Gastroesophageal sphincter (tissue), 4 donors: ENCODE results near the gene ARHGAP26. TPM values are rescaled to one million over a fixed set of nuclear protein-coding genes. Genes with fewer than 3 reads are reported as not detected.

ENCODE experiments used
- ATAC-seq: fragments of 150-250 bp; one replicate; pipeline ENCODE4 v1.9.1; 2016; ENCODE audit warnings: mild to moderate bottlenecking, moderate library complexity
- H3K27ac ChIP-seq, 4 donors: fragments of 200-600 bp; sonication (generic) in 3 of 4; 1 replicate in 3 of 4; 2 replicates in 1 of 4; pipeline ENCODE4 v1.5.1; 2016 to 2019
- H3K27me3 ChIP-seq: fragments of 200-600 bp; sonication (generic); one replicate; pipeline ENCODE4 v1.5.1; 2019
- H3K36me3 ChIP-seq, 2 donors: fragments of 200-600 bp; sonication (generic); one replicate each; pipeline ENCODE4 v1.5.1; 2019; ENCODE audit warnings: control low read depth in 1 of 2
- H3K4me1 ChIP-seq, 3 donors: fragments of 200-600 bp; sonication (generic); 1 replicate in 2 of 3; 2 replicates in 1 of 3; pipeline ENCODE4 v1.5.1; 2016 to 2019; ENCODE audit warnings: control low read depth in 2 of 3
- H3K4me3 ChIP-seq, 2 donors: fragments of 200-600 bp; sonication (generic); one replicate each; pipeline ENCODE4 v1.5.1; 2019; ENCODE audit warnings: mild to moderate bottlenecking in 1 of 2, moderate library complexity in 1 of 2
- H3K9me3 ChIP-seq, 3 donors: fragments of 200-600 bp; sonication (generic); one replicate each; pipeline ENCODE4 v1.5.1; 2017 to 2019; ENCODE audit warnings: control low read depth in 2 of 3
- EP300 ChIP-seq: sonication (generic); formaldehyde crosslinking; IDR thresholded peaks from one replicate; pipeline ENCODE4 v1.6.1; 2017; ENCODE audit warnings: antibody characterized with exemption, mild to moderate bottlenecking
- POLR2A ChIP-seq, 2 donors: fragments of 450-650 bp; IDR thresholded peaks; one replicate each; pipeline ENCODE4 v1.6.1; 2017; ENCODE audit warnings: antibody characterized with exemption in 2 of 2, mild to moderate bottlenecking in 2 of 2, moderate library complexity in 1 of 2
- POLR2AphosphoS5 ChIP-seq: sonication (generic); formaldehyde crosslinking; IDR thresholded peaks from one replicate; pipeline ENCODE4 v1.6.1; 2017; ENCODE audit warnings: antibody characterized with exemption
- WGBS, 2 donors: methylation state at CpG; one replicate each; pipeline ENCODE4 v1.1.5; 2018; ENCODE audit warnings: low coverage in 1 of 2; 5-methylcytosine and 5-hydroxymethylcytosine counted together
- total RNA-seq, 4 donors: library from RNA; depleted of rRNA; stranded (reverse); fragments of >200 nt; gene quantifications; one replicate each; pipeline ENCODE4 v1.1.0, GENCODE V29; 2016
- TF ChIP-seq, protein P1 (sequence below), 4 experiments: fragments of 200-600 bp in 2 of 4; fragments of 450-650 bp in 2 of 4; sonication (generic) in 1 of 4; IDR thresholded peaks; one replicate each; pipeline ENCODE4 v1.5.1; 2017 to 2019; ENCODE audit warnings: antibody characterized with exemption in 4 of 4, mild to moderate bottlenecking in 2 of 4, moderate library complexity in 2 of 4

The ARHGAP26 gene
- total RNA-seq, 4 donors from 2014 or later, result 15.2 to 41.7 (median 31.7) TPM

DNA sequence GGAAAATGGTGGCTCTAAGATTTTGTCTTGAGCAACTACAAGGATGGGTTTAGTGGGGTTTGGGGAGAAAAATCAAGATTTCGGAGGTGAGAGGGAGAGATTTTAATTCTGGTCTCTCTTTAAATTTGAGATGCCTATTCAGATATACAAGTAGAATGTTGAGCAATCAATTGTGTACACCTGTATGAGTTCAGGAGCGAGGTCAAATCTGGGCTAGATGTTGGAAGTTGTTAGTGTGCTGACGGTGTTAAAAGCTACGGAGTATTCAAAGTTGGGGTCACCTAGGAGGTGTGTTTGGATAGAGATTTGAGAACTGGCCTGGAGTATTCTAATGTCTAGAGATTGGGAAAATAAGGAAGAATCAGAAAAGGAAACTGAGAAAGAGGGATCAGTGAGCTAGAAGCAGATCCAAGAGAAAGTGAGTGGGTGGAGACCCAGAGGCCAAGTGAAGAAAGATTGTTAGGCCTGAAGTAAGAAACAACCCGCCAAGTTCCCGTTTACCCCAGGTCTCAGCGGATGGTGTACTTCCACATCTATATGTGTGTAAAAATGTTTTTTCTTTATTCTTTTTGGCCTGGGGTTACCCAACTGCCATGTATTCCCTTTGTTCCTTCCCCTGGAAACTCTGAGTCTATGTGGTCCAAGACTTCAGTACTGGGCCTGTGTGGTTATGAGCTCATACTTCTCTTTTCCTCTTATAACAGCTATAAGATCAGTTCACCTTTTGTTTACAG, 11.9 kb upstream of the ARHGAP26 start:
- 89 to 97% methylated on average over 4 to 7 of the region's 7 CpGs for WGBS, 2 donors

DNA sequence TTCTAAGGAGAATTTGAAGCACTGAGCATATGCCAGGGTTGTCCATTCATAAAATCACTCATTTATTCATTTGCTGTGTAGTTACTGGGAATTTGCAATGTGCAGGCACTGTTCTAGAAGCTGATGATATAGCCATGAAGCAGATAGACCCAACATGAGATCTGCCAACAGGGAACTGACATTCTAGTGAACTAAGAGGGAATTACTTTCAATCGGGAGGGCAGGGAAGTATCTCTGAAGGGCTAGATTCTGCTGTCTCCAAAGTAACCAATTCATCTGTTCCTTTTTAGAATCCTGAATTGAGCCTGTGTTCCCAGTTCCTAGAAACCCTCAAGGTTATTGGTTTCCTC, 11.4 kb upstream of the ARHGAP26 start:
- H3K27ac ChIP-seq, result no peak overlapping the region
- no peak overlapping the region for H3K4me3 ChIP-seq
- ATAC-seq, result no peak
- no peaks in the 10 kb centered on the region for H3K27me3 ChIP-seq
- H3K36me3 ChIP-seq, result no peaks in the 10 kb centered on the region
- TF ChIP-seq EP300 (no peak), POLR2A (IDR thresholded peaks at IDR 0.05) (no peak), POLR2AphosphoS5 (no peak)
- TF ChIP-seq, protein P1, sequence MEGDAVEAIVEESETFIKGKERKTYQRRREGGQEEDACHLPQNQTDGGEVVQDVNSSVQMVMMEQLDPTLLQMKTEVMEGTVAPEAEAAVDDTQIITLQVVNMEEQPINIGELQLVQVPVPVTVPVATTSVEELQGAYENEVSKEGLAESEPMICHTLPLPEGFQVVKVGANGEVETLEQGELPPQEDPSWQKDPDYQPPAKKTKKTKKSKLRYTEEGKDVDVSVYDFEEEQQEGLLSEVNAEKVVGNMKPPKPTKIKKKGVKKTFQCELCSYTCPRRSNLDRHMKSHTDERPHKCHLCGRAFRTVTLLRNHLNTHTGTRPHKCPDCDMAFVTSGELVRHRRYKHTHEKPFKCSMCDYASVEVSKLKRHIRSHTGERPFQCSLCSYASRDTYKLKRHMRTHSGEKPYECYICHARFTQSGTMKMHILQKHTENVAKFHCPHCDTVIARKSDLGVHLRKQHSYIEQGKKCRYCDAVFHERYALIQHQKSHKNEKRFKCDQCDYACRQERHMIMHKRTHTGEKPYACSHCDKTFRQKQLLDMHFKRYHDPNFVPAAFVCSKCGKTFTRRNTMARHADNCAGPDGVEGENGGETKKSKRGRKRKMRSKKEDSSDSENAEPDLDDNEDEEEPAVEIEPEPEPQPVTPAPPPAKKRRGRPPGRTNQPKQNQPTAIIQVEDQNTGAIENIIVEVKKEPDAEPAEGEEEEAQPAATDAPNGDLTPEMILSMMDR (IDR thresholded peaks at IDR 0.05), result no peak
- 71 to 86% methylated on average over 1 of the region's 1 CpG for WGBS, 2 donors
- no peaks in the 10 kb centered on the region for H3K9me3 ChIP-seq
- H3K4me1 ChIP-seq, result peaks cover 3 to 18% (median 5%) of the 10 kb centered on the region in 3 donors

More for the DNA sequence above, 11.9 kb upstream of the ARHGAP26 start:
- no peak for TF ChIP-seq POLR2AphosphoS5
- H3K4me3 ChIP-seq, result no peak overlapping the region
- peaks cover 8 to 24% (median 10%) of the 10 kb centered on the region in 3 donors for H3K4me1 ChIP-seq
- H3K27ac ChIP-seq, result no peak overlapping the region
- ATAC-seq, result peak; percentile 28
- no peaks in the 10 kb centered on the region for H3K36me3 ChIP-seq
- H3K9me3 ChIP-seq, result no peaks in the 10 kb centered on the region
- no peaks in the 10 kb centered on the region for H3K27me3 ChIP-seq

DNA sequence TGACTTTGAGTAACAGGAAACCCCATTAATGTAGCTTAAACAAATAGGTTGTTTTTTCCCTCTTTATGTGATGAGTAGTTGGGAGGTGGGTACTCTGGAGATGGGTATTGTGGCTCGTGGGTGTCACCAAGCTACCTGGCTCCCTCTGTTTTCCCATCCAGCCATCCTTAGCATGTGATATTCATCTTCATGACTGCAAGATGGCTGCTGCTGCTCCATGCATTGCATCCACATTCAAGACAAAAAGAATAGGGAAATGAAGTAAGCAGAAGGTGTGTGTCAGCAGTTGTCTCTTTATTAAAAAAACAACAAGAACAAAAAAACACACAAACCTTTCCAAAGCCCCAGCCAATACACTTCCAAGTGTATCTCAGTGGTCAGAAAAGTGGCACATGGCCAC, 6.5 kb upstream of the ARHGAP26 start:
- Histone ChIP-seq H3K4me1 (no peaks in the 10 kb centered on the region), H3K27me3 (no peaks in the 10 kb centered on the region), H3K9me3 (no peaks in the 10 kb centered on the region), H3K36me3 (no peaks in the 10 kb centered on the region), H3K27ac (no peak overlapping the region), H3K4me3 (no peak overlapping the region)
- 78 to 100% methylated on average over 1 of the region's 1 CpG for WGBS, 2 donors
- TF ChIP-seq, protein P1 (IDR thresholded peaks at IDR 0.05), result no peak
- TF ChIP-seq EP300 (no peak), POLR2AphosphoS5 (no peak), POLR2A (IDR thresholded peaks at IDR 0.05) (no peak)
- ATAC-seq, result no peak

DNA sequence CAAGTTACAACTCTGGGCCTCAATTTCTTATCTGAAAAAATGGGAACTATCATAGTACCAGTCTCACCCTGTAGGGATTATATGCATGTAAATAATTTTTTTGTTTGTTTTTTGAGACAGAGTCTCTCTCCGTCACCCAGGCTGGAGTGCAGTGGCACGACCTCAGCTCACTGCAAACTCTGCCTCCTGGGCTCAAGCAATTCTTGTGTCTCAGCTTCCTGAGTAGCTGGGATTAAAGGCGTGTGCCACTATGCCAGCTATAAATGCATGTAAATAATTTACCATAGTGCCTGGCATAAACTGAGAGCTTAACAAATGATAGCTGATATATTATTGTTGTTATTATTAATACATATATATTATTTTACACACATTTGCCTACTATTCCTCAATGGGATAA, 3.0 kb upstream of the ARHGAP26 start:
- no peak for ATAC-seq
- H3K4me3 ChIP-seq, result no peak overlapping the region
- no peaks in the 10 kb centered on the region for H3K9me3 ChIP-seq
- no peak for TF ChIP-seq POLR2AphosphoS5
- TF ChIP-seq EP300, result no peak
- TF ChIP-seq, protein P1 (IDR thresholded peaks at IDR 0.05), result no peak
- TF ChIP-seq POLR2A (IDR thresholded peaks at IDR 0.05), result no peak
- H3K36me3 ChIP-seq, result no peaks in the 10 kb centered on the region
- H3K27ac ChIP-seq, result no peak overlapping the region
- 87 to 92% methylated on average over 2 to 3 of the region's 3 CpGs for WGBS, 2 donors
- H3K27me3 ChIP-seq, result no peaks in the 10 kb centered on the region
- H3K4me1 ChIP-seq, result peaks cover 0 to 18% (median 8%) of the 10 kb centered on the region in 3 donors

DNA sequence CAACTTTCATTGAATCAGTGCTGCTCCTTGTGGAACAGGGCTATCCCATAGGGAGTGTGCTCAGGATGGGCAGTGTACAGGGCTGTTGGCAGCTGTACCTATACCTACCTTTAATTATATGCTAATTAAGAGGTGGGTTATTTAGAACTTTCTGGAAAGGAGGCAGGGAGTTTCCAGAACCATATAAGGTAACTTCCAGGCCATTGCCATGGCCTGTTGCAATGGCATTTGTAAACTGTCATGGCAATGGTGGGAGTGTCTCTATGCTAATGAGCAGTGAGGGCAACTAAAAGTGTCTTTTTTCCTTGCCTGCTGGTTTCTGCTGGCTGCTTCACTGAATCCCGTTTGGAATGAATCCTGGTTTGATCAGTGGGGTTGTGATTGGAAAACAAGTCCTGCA, 2.3 kb upstream of the ARHGAP26 start:
- Histone ChIP-seq H3K4me3 (no peak overlapping the region), H3K27me3 (no peaks in the 10 kb centered on the region), H3K36me3 (no peaks in the 10 kb centered on the region), H3K9me3 (no peaks in the 10 kb centered on the region), H3K27ac (no peak overlapping the region), H3K4me1 (peaks cover 0 to 25% (median 14%) of the 10 kb centered on the region in 3 donors)
- no peak for ATAC-seq
- 67 to 83% methylated on average over 1 of the region's 1 CpG for WGBS, 2 donors
- TF ChIP-seq, protein P1 (IDR thresholded peaks at IDR 0.05), result no peak
- TF ChIP-seq EP300 (no peak), POLR2A (IDR thresholded peaks at IDR 0.05) (no peak), POLR2AphosphoS5 (no peak)
